ENCODE measurements around the gene GPRC5A.

GPRC5A gene

DNA sequence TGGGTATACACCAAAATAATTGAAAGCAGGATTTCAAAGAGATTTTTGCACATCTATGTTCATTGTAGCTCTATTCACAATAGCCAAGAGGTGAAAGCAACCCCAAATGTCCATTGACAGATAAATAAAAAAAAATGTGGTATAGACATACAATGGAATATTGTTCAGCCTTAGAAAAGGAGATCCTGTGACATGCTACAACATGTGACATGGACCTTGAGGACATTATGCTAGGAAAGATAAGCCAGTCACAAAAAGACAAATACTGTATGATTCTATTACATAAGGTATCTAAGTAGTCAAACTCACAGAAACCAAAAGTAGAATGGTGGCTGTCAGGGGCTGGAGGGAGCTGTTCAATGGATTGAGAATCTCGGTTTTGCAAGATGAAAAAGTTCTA, 48.5 kb downstream of the GPRC5A start:
- no peak for TF ChIP-seq CTCF (IDR thresholded peaks at IDR 0.05)

- TF ChIP-seq CTCF (IDR thresholded peaks at IDR 0.05) = no peak
Observed at GRCh38 chr12:12941450-12942350, 50.3 kb downstream of the GPRC5A start.

DNA sequence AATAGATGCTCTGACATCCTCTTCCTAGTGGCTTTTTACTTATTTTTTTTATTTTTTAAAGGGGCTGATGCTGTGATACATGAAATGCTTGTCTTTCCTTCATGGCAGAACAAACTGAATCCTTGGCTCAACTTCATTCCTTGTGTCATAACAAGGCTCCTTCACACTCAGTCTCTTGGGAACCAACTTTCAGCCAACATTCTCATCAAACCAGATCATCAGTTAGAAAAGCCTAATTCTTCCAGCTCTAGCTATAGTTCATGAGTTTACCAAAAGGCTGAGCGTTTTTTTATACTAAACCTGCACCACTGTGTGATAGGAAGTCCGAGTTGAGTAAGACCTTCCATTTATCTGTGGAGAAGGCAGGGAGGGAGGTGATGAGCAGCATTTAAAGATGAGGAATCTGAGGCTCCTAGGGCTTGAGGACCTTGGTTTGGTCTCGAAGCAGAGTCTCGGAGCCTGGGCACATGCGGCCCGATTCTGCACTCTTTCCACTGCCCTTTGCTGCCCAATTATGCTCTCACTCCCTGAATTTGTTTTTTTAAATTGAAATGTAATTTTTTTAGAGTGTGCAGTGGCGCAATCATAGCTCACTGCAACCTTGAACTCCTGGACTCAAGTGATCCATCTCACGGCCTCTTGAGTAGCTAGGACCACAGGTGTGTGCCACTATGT, 52.4 kb downstream of the GPRC5A start:
- TF ChIP-seq CTCF (IDR thresholded peaks at IDR 0.05) = no peak

- no peak for TF ChIP-seq CTCF (IDR thresholded peaks at IDR 0.05)
Observed at GRCh38 chr12:12945591-12945990, 54.2 kb downstream of the GPRC5A start.

DNA sequence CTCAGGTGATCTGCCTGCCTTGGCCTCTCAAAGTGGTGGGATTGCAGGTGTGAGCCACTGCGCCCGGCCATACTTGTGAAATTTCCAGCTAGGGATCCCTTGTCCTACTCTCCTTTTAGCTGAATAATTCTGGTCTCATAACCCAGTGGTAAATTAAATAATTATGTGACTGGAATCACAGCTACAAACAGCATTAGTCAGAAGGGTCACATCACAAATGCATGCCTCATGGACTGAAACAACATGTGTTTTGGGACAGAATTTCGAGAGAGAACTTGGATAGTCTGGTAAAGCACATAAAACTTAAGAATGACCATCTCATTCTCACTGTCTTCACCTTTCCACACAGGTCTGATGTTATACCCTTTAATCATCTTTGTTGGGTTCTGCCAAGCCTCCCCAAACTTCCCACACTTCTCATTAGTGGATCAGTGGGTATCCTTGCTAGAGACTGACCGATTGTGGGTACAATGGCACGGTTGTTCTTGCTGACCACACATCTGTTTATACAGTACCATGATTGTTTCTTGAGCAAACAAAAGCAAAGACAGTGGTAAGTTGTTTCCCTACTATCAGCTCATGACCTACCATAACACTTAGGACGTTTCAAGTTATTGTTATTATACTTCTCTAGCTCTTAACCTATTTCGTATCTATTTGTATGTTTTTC, 55.5 kb downstream of the GPRC5A start:
- TF ChIP-seq CTCF (IDR thresholded peaks at IDR 0.05) = no peak

GRCh38 chr12:12947902-12948301, 56.5 kb downstream of the GPRC5A start:
- TF ChIP-seq CTCF (IDR thresholded peaks at IDR 0.05) = no peak

- TF ChIP-seq CTCF (IDR thresholded peaks at IDR 0.05) = no peak
Observed at GRCh38 chr12:12951504-12951903, 60.1 kb downstream of the GPRC5A start.

Measured in LNCAP (cell line).